Thyroid gland (tissue), 4 donors: ENCODE results near the gene TRPT1.

ENCODE experiments used
- POLR2A ChIP-seq, 2 donors: fragments of 450-650 bp; IDR thresholded peaks; one replicate each; pipeline ENCODE4 v1.6.1; 2017; ENCODE audit warnings: antibody characterized with exemption in 2 of 2, mild to moderate bottlenecking in 2 of 2, moderate library complexity in 1 of 2
- TF ChIP-seq, protein P1 (sequence below), 6 experiments: fragments of 200-600 bp in 3 of 6; fragments of 450-650 bp in 3 of 6; sonication (generic) in 3 of 6; IDR thresholded peaks; one replicate each; pipeline ENCODE4 v1.5.1; 2016 to 2019; ENCODE audit warnings: antibody characterized with exemption in 6 of 6, mild to moderate bottlenecking in 2 of 6, inconsistent platforms in 1 of 6, moderate library complexity in 1 of 6

DNA sequence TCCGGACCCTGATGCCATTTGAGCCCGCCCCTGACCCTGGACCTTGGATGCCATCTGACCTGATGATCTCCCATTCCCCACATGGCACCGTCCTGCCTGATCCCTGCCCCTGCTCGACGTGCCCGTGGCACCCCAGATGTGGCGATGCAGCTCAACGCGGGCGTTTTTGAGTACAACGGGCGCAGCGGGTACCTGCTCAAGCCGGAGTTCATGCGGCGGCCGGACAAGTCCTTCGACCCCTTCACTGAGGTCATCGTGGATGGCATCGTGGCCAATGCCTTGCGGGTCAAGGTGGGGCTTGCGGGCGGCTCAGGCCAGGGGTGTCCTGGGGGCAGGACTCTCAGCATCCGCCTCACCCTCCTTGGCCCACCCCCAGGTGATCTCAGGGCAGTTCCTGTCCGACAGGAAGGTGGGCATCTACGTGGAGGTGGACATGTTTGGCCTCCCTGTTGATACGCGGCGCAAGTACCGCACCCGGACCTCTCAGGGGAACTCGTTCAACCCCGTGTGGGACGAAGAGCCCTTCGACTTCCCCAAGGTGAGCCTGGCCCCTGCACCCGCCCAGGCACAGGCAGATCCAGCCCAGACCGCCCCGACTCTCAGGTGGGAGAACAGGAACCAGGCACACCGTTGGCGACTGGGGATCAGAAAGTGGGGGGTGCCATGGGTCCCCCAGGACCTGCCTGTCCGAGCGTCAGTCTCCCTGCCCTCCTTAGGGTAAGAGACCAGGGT is 36.5 kb upstream of the TRPT1 start:
- TF ChIP-seq, protein P1, sequence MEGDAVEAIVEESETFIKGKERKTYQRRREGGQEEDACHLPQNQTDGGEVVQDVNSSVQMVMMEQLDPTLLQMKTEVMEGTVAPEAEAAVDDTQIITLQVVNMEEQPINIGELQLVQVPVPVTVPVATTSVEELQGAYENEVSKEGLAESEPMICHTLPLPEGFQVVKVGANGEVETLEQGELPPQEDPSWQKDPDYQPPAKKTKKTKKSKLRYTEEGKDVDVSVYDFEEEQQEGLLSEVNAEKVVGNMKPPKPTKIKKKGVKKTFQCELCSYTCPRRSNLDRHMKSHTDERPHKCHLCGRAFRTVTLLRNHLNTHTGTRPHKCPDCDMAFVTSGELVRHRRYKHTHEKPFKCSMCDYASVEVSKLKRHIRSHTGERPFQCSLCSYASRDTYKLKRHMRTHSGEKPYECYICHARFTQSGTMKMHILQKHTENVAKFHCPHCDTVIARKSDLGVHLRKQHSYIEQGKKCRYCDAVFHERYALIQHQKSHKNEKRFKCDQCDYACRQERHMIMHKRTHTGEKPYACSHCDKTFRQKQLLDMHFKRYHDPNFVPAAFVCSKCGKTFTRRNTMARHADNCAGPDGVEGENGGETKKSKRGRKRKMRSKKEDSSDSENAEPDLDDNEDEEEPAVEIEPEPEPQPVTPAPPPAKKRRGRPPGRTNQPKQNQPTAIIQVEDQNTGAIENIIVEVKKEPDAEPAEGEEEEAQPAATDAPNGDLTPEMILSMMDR (IDR thresholded peaks at IDR 0.05) = no peak
- no peak for TF ChIP-seq POLR2A (IDR thresholded peaks at IDR 0.05)
